B cell (primary cell): ENCODE measurements around the gene KCNQ5.

Experiments
- EZH2 ChIP-seq: IDR thresholded peaks from 2 replicates; pipeline ENCODE4 v1.6.1; 2012; ENCODE audit warnings: borderline replicate concordance, low read depth, mild to moderate bottlenecking, moderate library complexity, low read length; ENCODE audit not compliant: insufficient read depth, poor library complexity, severe bottlenecking
- TF ChIP-seq, protein P1 (sequence below): fragments of 200-600 bp; IDR thresholded peaks from one replicate; pipeline ENCODE4 v1.8.0; 2022; ENCODE audit warnings: antibody characterized with exemption, mild to moderate bottlenecking

DNA sequence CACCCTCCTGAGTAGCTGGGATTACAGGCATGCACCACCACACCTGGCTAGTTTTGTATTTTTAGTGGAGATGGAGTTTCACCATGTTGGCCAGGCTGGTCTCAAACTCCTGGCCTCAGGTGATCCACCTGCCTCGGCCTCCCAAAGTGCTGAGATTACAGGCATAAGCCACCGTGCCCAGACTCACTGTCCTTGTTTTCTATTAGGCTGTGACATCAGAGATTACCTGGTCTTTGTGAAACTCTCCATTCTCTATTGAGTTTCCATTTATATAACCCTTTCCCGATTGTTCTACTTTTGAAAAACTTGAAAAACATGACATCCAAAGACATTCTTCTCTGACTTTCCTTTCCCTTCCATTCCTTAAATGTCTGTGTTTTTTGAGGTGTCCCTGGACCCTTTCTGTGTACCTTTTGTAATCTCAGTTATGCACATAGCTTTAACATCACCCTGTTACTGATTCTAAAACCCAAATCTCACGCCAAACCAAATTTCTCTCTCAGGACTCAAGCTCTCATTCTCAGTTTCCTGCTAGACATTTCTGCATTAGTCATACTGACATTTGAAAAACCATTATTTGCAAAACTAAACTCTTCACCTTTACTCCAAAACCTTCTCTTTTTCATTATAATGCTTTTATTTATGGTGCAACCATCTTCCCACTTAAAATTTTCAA is 466.4 kb downstream of the KCNQ5 start:
- TF ChIP-seq, protein P1, sequence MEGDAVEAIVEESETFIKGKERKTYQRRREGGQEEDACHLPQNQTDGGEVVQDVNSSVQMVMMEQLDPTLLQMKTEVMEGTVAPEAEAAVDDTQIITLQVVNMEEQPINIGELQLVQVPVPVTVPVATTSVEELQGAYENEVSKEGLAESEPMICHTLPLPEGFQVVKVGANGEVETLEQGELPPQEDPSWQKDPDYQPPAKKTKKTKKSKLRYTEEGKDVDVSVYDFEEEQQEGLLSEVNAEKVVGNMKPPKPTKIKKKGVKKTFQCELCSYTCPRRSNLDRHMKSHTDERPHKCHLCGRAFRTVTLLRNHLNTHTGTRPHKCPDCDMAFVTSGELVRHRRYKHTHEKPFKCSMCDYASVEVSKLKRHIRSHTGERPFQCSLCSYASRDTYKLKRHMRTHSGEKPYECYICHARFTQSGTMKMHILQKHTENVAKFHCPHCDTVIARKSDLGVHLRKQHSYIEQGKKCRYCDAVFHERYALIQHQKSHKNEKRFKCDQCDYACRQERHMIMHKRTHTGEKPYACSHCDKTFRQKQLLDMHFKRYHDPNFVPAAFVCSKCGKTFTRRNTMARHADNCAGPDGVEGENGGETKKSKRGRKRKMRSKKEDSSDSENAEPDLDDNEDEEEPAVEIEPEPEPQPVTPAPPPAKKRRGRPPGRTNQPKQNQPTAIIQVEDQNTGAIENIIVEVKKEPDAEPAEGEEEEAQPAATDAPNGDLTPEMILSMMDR, result no peak
- TF ChIP-seq EZH2, result no peak
